Activated CD4-positive, alpha-beta T cell treated with anti-CD3 and anti-CD28 coated beads for 4 hours (primary cell): ENCODE data around the gene TMEM222.
A peak's percentile ranks its signal among the peaks of the same experiment; 100 is the strongest.

Experiments used
- DNase-seq, 2 donors: peaks; one replicate each; pipeline ENCODE4 v3.0.0-alpha.2; 2020

The TMEM222 gene

GRCh38 chr1:27360159-27361043 is 38.4 kb downstream of the TMEM222 start:
- peak; percentile 43 to 60 for DNase-seq

GRCh38 chr1:27361044-27361402 is 39.1 kb downstream of the TMEM222 start:
- DNase-seq, result no peak

- no peak for DNase-seq
These were observed 39.6 kb downstream of the TMEM222 start for GRCh38 chr1:27361553-27361952.

GRCh38 chr1:27363766-27364695 is 42.1 kb downstream of the TMEM222 start:
- DNase-seq, result no peak

- no peak for DNase-seq
These were observed 42.9 kb downstream of the TMEM222 start for GRCh38 chr1:27364696-27365371.

GRCh38 chr1:27365372-27366112 is 43.6 kb downstream of the TMEM222 start:
- DNase-seq, result peak; percentile 75

- peak; percentile 62 to 63 for DNase-seq
These were observed 44.1 kb downstream of the TMEM222 start for GRCh38 chr1:27366113-27366410.

- peak in 1 of 2 donors; percentile 26 for DNase-seq
These were observed 44.6 kb downstream of the TMEM222 start, which contains the start of gene MAP3K6 for GRCh38 chr1:27366411-27367159. Gene MAP3K6, minus strand, starts transcription at chr1:27366961. Its CDS starts 364 bp downstream, at chr1:27366597.

- no peak for DNase-seq
These were observed 45.2 kb downstream of the TMEM222 start for GRCh38 chr1:27367160-27367650.

GRCh38 chr1:27368869-27369582 is 47.1 kb downstream of the TMEM222 start:
- no peak for DNase-seq

- no peak for DNase-seq
These were observed 50.3 kb downstream of the TMEM222 start for GRCh38 chr1:27372022-27372807.

- no peak for DNase-seq
These were observed 51.1 kb downstream of the TMEM222 start for GRCh38 chr1:27372808-27373690.

GRCh38 chr1:27374362-27375086 is 52.6 kb downstream of the TMEM222 start, which contains the start of gene FCN3:
Gene FCN3, minus strand, starts transcription at chr1:27374824. Its CDS starts 6 bp downstream, at chr1:27374818.
- DNase-seq, result no peak

GRCh38 chr1:27377760-27378495 is 56.0 kb downstream of the TMEM222 start:
- no peak for DNase-seq

GRCh38 chr1:27379564-27380122 is 57.7 kb downstream of the TMEM222 start:
- no peak for DNase-seq

- no peak for DNase-seq
These were observed 58.3 kb downstream of the TMEM222 start for GRCh38 chr1:27380224-27380623.
